ENCODE measurements around the gene KCNQ5.

GRCh38 chr6:72757926-72758325 lies 136.1 kb downstream of the KCNQ5 start:
- TF ChIP-seq CTCF (IDR thresholded peaks at IDR 0.05) (no peak), POLR2A (IDR thresholded peaks at IDR 0.05) (no peak)
